IPS-15b (cell line): Measurements from ENCODE around the gene HYLS1.
A peak's percentile ranks its signal among the peaks of the same experiment; 100 is the strongest.

Experiments
- H3K27me3 ChIP-seq: one replicate; pipeline ENCODE4 v1.6.1; 2013; ENCODE audit warnings: low read length; ENCODE audit not compliant: control insufficient read depth, insufficient read depth
- H3K36me3 ChIP-seq: one replicate; pipeline ENCODE4 v1.6.1; 2013; ENCODE audit warnings: low read length; ENCODE audit not compliant: control insufficient read depth, insufficient read depth
- H3K4me1 ChIP-seq: one replicate; pipeline ENCODE4 v1.6.1; 2013; ENCODE audit warnings: mild to moderate bottlenecking, low read length; ENCODE audit not compliant: control insufficient read depth, insufficient read depth
- H3K4me3 ChIP-seq: one replicate; pipeline ENCODE4 v1.5.1; 2013; ENCODE audit warnings: low read depth, low read length
- H3K9ac ChIP-seq: one replicate; pipeline ENCODE4 v1.6.1; 2013; ENCODE audit warnings: low read depth, mild to moderate bottlenecking, low read length
- H3K9me3 ChIP-seq: one replicate; pipeline ENCODE4 v1.6.1; 2013; ENCODE audit warnings: mild to moderate bottlenecking, low read length; ENCODE audit not compliant: control insufficient read depth, insufficient read depth

The HYLS1 gene

DNA sequence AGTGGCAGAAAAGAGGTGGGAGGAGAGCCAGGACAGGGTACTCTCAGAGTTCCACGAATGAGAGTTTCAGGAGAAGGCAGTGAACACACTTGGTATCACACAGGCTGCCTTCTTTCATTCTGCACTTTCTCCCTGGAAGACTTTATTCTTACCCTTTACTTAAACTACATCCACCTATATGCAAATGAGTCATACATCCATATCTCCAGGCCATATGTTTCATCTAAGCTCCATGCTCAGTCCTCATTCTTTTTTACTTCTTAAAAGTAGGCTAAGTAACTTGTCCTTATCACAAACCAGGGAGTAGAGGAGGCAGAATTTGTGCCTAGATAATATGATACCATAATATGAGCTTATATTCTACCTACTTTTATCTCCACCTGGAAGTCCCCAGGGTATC, 6.2 kb upstream of the HYLS1 start:
- Histone ChIP-seq H3K4me3 (no peak overlapping the region), H3K27me3 (peaks cover 16% of the 10 kb centered on the region)

GRCh38 chr11:125883375-125883774, 4.1 kb upstream of the HYLS1 start:
- Histone ChIP-seq H3K36me3 (peaks cover 3% of the 10 kb centered on the region), H3K9me3 (peaks cover 3% of the 10 kb centered on the region), H3K4me3 (no peak overlapping the region), H3K27me3 (peaks cover 19% of the 10 kb centered on the region), H3K4me1 (no peaks in the 10 kb centered on the region), H3K9ac (no peak overlapping the region)

More for the DNA sequence above, 6.2 kb upstream of the HYLS1 start:
- Histone ChIP-seq H3K36me3 (no peaks in the 10 kb centered on the region), H3K9ac (no peak overlapping the region), H3K9me3 (peaks cover 3% of the 10 kb centered on the region), H3K4me1 (no peaks in the 10 kb centered on the region)

DNA sequence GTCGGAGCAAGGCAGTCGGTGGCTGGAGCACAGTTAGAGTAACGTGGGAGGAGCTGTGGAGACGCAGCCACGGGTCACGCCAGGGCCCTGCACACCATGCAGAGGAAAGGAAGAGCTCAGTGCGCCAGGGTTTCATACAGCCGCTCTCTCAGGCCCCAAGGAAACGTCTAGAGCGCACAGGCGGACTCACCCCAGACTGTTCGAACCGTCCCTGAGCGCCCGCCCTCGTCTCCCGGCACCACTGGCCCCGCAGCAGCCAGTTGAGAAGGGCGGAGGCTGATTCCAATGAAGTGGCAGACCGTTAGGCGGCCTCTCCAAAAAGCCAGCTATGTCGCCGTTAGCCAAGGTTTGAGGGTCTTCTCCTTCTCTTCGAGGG, 483 bp upstream of the HYLS1 start:
- H3K9ac ChIP-seq, result no peak overlapping the region
- peaks cover 3% of the 10 kb centered on the region for H3K9me3 ChIP-seq
- H3K4me1 ChIP-seq, result no peaks in the 10 kb centered on the region
- peak overlapping the region; percentile 82 for H3K4me3 ChIP-seq
- H3K36me3 ChIP-seq, result peaks cover 3% of the 10 kb centered on the region
- peaks cover 8% of the 10 kb centered on the region for H3K27me3 ChIP-seq

DNA sequence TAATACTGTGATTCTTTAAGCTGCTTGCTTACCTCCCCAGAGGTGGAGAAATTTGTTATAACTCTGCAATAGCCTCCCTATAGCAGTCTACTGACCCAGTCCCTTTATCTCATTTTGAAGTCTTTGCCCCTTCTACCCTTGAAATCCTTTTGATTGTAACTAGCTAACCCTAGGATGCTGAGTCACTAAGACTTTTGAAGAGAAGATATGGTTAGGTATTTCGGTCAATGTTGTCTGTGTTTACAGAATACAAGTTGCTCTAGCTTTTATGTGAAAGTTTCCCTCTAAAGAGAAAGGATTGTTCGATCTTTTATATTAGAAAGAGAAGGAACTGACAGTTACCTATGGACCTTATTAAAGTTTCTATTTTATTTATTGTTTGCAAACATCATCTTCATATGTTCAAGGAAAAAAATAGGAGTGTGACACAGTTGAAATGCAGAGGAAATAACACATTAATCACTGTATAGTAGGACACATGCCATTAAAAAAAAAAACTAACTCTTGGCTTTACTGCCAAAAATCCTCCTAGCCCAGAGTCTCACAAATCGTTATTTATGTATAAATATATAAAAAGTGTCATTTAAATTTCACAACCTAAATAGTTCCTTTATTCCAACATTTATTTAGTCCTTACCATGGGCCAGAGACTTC, 3.1 kb downstream of the HYLS1 start:
- Histone ChIP-seq H3K27me3 (peaks cover 8% of the 10 kb centered on the region), H3K9ac (no peak overlapping the region), H3K4me3 (no peak overlapping the region), H3K9me3 (peaks cover 3% of the 10 kb centered on the region), H3K36me3 (peaks cover 3% of the 10 kb centered on the region), H3K4me1 (no peaks in the 10 kb centered on the region)

DNA sequence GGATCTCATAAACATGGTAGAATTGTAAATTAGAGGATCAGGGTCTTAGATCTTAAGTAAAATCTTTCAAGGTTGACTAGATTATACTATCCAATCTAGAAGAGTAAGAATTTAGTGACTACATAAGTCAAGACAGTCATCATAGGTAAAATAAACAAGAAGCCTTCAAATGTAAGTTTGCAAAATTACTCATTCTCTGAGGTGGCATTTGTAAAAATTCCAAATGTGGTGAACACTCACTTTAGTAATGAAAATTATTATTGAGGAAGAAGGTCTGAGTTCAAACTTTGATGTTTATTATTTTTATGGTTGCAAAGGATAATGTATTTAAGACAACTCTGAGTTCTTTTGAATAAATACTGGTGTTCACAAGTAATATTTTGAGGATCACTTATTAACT, 4.6 kb downstream of the HYLS1 start:
- no peak overlapping the region for H3K9ac ChIP-seq
- no peaks in the 10 kb centered on the region for H3K4me1 ChIP-seq
- no peaks in the 10 kb centered on the region for H3K9me3 ChIP-seq
- no peak overlapping the region for H3K4me3 ChIP-seq
- H3K27me3 ChIP-seq, result no peaks in the 10 kb centered on the region
- H3K36me3 ChIP-seq, result peaks cover 5% of the 10 kb centered on the region

GRCh38 chr11:125892994-125893393, 5.5 kb downstream of the HYLS1 start:
- Histone ChIP-seq H3K9me3 (no peaks in the 10 kb centered on the region), H3K4me1 (no peaks in the 10 kb centered on the region), H3K27me3 (no peaks in the 10 kb centered on the region), H3K9ac (no peak overlapping the region), H3K36me3 (peaks cover 5% of the 10 kb centered on the region), H3K4me3 (no peak overlapping the region)

- Histone ChIP-seq H3K4me1 (no peaks in the 10 kb centered on the region), H3K9ac (no peak overlapping the region), H3K27me3 (peaks cover 10% of the 10 kb centered on the region), H3K4me3 (no peak overlapping the region), H3K9me3 (no peaks in the 10 kb centered on the region), H3K36me3 (no peaks in the 10 kb centered on the region)
Observed at GRCh38 chr11:125901872-125902271, 14.4 kb downstream of the HYLS1 start.

DNA sequence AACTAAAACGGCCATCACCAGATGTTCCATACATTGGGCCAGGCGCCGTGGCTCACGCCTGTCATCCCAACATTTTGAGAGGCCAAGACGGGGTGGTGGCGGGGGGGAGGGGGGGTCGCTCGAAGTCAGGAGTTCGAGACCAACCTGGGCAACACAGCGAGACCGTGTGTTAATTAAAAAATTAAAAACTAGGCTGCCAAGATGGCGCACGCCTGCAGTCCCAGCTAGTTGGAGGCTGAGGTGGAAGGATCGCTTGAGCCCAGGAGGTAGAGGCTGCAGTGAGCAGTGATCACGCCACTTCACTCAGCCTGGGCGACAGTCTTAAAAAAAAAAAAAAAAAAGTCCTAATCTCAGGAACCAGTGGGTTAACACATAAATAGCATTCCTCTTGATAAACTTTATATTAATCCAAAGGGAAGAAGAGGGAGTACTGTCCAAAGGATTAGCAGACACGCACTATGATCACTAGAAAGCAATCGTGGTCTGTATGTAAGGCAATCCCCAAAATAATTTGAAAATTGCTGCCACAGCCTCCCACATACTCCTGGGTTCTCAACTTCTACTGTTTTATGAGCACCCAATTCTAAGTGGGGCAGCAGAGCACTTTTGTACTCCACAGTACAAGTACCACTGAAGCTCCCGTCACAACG, 14.9 kb downstream of the HYLS1 start:
- Histone ChIP-seq H3K4me3 (peak overlapping the region; percentile 87), H3K4me1 (no peaks in the 10 kb centered on the region), H3K9ac (peak overlapping the region; percentile 30), H3K27me3 (peaks cover 10% of the 10 kb centered on the region), H3K9me3 (no peaks in the 10 kb centered on the region), H3K36me3 (no peaks in the 10 kb centered on the region)

GRCh38 chr11:125902927-125903710, 15.7 kb downstream of the HYLS1 start, which contains the start of gene PUS3:
Gene PUS3, minus strand, starts transcription at chr11:125903206. Its CDS starts 6,922 bp downstream, at chr11:125896284.
- Histone ChIP-seq H3K9me3 (no peaks in the 10 kb centered on the region), H3K36me3 (no peaks in the 10 kb centered on the region), H3K27me3 (peaks cover 10% of the 10 kb centered on the region), H3K4me1 (no peaks in the 10 kb centered on the region), H3K9ac (peak within 1 kb of the TSS; percentile 30), H3K4me3 (peak within 1 kb of the TSS; percentile 87)

- H3K4me1 ChIP-seq, result no peaks in the 10 kb centered on the region
- no peaks in the 10 kb centered on the region for H3K9me3 ChIP-seq
- H3K36me3 ChIP-seq, result no peaks in the 10 kb centered on the region
- peak within 1 kb of the TSS; percentile 87 for H3K4me3 ChIP-seq
- H3K9ac ChIP-seq, result peak within 1 kb of the TSS; percentile 26
- peaks cover 10% of the 10 kb centered on the region for H3K27me3 ChIP-seq
Observed at GRCh38 chr11:125903711-125904659, 16.5 kb downstream of the HYLS1 start, which contains the start of gene DDX25. Gene DDX25, plus strand, starts transcription at chr11:125904508. Its CDS starts 10 bp downstream, at chr11:125904518.

- no peaks in the 10 kb centered on the region for H3K4me1 ChIP-seq
- peaks cover 10% of the 10 kb centered on the region for H3K27me3 ChIP-seq
- H3K36me3 ChIP-seq, result no peaks in the 10 kb centered on the region
- no peaks in the 10 kb centered on the region for H3K9me3 ChIP-seq
- peak overlapping the region; percentile 51 for H3K4me3 ChIP-seq
- peak overlapping the region; percentile 26 for H3K9ac ChIP-seq
Observed at GRCh38 chr11:125904678-125905077, 17.2 kb downstream of the HYLS1 start.
